SK-N-SH treated with all-trans-retinoic acid at 6 μM for 48 hours (cell line): ENCODE data around the gene HIRA.

Experiments used
- ATAC-seq: fragments of 200-7000 bp; cut with Tn5 transposase; 3 replicates; pipeline ENCODE4 v1.9.1; 2020; ENCODE audit warnings: mild to moderate bottlenecking, moderate library complexity
- ARNTL ChIP-seq: fragments of 450-650 bp; formaldehyde crosslinking; IDR thresholded peaks from 2 replicates; pipeline ENCODE4 v1.5.0; 2020; ENCODE audit warnings: low read depth, mild to moderate bottlenecking, moderate library complexity, borderline replicate concordance
- BACH2 ChIP-seq: fragments of 250-450 bp; sonication (Bioruptor Pico); IDR thresholded peaks from 2 replicates; pipeline ENCODE4 v1.9.0; 2021; ENCODE audit warnings: mild to moderate bottlenecking, borderline replicate concordance
- CSDC2 ChIP-seq: fragments of 250-450 bp; sonication (Bioruptor Pico); IDR thresholded peaks from 2 replicates; pipeline ENCODE4 v1.5.0; 2020; ENCODE audit warnings: mild to moderate bottlenecking, moderate library complexity
- ESRRG ChIP-seq: fragments of 250-450 bp; sonication (Bioruptor Pico); IDR thresholded peaks from 2 replicates; pipeline ENCODE4 v1.6.1; 2021; ENCODE audit warnings: mild to moderate bottlenecking
- GLIS3 ChIP-seq: fragments of 250-450 bp; sonication (Bioruptor Pico); IDR thresholded peaks from 2 replicates; pipeline ENCODE4 v1.5.0; 2020; ENCODE audit warnings: mild to moderate bottlenecking, moderate library complexity
- ISL1 ChIP-seq: fragments of 250-450 bp; sonication (Bioruptor Pico); IDR thresholded peaks from 2 replicates; pipeline ENCODE4 v2.1.2; 2022; ENCODE audit warnings: mild to moderate bottlenecking, moderate library complexity
- PATZ1 ChIP-seq: fragments of 250-450 bp; sonication (Bioruptor Pico); IDR thresholded peaks from 2 replicates; pipeline ENCODE4 v1.8.0; 2020; ENCODE audit warnings: mild to moderate bottlenecking, moderate library complexity, borderline replicate concordance
- POU6F1 ChIP-seq: fragments of 250-450 bp; sonication (Bioruptor Pico); IDR thresholded peaks from 2 replicates; pipeline ENCODE4 v1.8.0; 2021; ENCODE audit warnings: low read depth, mild to moderate bottlenecking, moderate library complexity, borderline replicate concordance
- PPARA ChIP-seq: fragments of 250-450 bp; sonication (Bioruptor Pico); IDR thresholded peaks from 2 replicates; pipeline ENCODE4 v1.5.0; 2020; ENCODE audit warnings: mild to moderate bottlenecking, borderline replicate concordance
- RARB ChIP-seq: fragments of 250-450 bp; sonication (Bioruptor Pico); IDR thresholded peaks from 2 replicates; pipeline ENCODE4 v1.8.0; 2021; ENCODE audit warnings: mild to moderate bottlenecking, moderate library complexity
- TCF4 ChIP-seq: fragments of 250-450 bp; sonication (Bioruptor Pico); IDR thresholded peaks from 2 replicates; pipeline ENCODE4 v1.8.0; 2021; ENCODE audit warnings: mild to moderate bottlenecking, moderate library complexity, borderline replicate concordance
- TOX ChIP-seq: fragments of 250-450 bp; sonication (Bioruptor Pico); IDR thresholded peaks from 2 replicates; pipeline ENCODE4 v1.8.0; 2021; ENCODE audit warnings: mild to moderate bottlenecking, moderate library complexity, borderline replicate concordance
- TSHZ2 ChIP-seq: fragments of 250-450 bp; sonication (Bioruptor Pico); IDR thresholded peaks from 2 replicates; pipeline ENCODE4 v1.5.0; 2020; ENCODE audit warnings: mild to moderate bottlenecking, moderate library complexity
- ZC3H10 ChIP-seq: fragments of 250-450 bp; sonication (Bioruptor Pico); IDR thresholded peaks from 2 replicates; pipeline ENCODE4 v1.5.1; 2021; ENCODE audit warnings: mild to moderate bottlenecking, moderate library complexity
- ZFP3 ChIP-seq: fragments of 250-450 bp; sonication (Bioruptor Pico); IDR thresholded peaks from 2 replicates; pipeline ENCODE4 v1.5.0; 2020; ENCODE audit warnings: mild to moderate bottlenecking, moderate library complexity
- ZFP30 ChIP-seq: fragments of 450-650 bp; formaldehyde crosslinking; IDR thresholded peaks from 2 replicates; pipeline ENCODE4 v1.5.0; 2022; ENCODE audit warnings: mild to moderate bottlenecking, moderate library complexity
- ZNF565 ChIP-seq: fragments of 450-650 bp; formaldehyde crosslinking; conservative IDR thresholded peaks from 2 replicates; pipeline ENCODE4 v1.5.0; 2020; ENCODE audit warnings: low read depth, mild to moderate bottlenecking, moderate library complexity
- ZNF70 ChIP-seq: fragments of 450-650 bp; formaldehyde crosslinking; IDR thresholded peaks from 2 replicates; pipeline ENCODE4 v1.5.0; 2020; ENCODE audit warnings: mild to moderate bottlenecking, moderate library complexity
- ZNF8 ChIP-seq: fragments of 450-650 bp; formaldehyde crosslinking; IDR thresholded peaks from 2 replicates; pipeline ENCODE4 v1.5.0; 2020; ENCODE audit warnings: mild to moderate bottlenecking, moderate library complexity

HIRA gene

GRCh38 chr22:19360300-19360792 is 71.2 kb downstream of the HIRA start:
- no peak for ATAC-seq
- TF ChIP-seq TCF4 (CRISPR knock-in tag) (no peak), CSDC2 (no peak), ZNF565 (CRISPR knock-in tag) (no peak), ZNF70 (CRISPR knock-in tag) (no peak), PPARA (CRISPR knock-in tag) (no peak), TSHZ2 (no peak), ZFP3 (no peak), ZNF8 (CRISPR knock-in tag) (no peak), PATZ1 (CRISPR knock-in tag) (no peak), POU6F1 (CRISPR knock-in tag) (no peak), BACH2 (CRISPR knock-in tag) (no peak)

- ATAC-seq, result no peak
- TF ChIP-seq ESRRG, result no peak
- no peak for TF ChIP-seq TSHZ2
- no peak for TF ChIP-seq ISL1
- TF ChIP-seq POU6F1 (CRISPR knock-in tag), result no peak
- TF ChIP-seq ZFP30 (CRISPR knock-in tag), result no peak
- TF ChIP-seq ZNF70 (CRISPR knock-in tag), result no peak
- no peak for TF ChIP-seq ZC3H10
- TF ChIP-seq ZNF8 (CRISPR knock-in tag), result no peak
- TF ChIP-seq BACH2 (CRISPR knock-in tag), result no peak
- no peak for TF ChIP-seq ARNTL (CRISPR knock-in tag)
- no peak for TF ChIP-seq TOX (CRISPR knock-in tag)
- TF ChIP-seq TCF4 (CRISPR knock-in tag), result no peak
- TF ChIP-seq RARB (CRISPR knock-in tag), result no peak
- TF ChIP-seq GLIS3 (CRISPR knock-in tag), result no peak
- no peak for TF ChIP-seq PATZ1 (CRISPR knock-in tag)
These were observed 71.8 kb downstream of the HIRA start for GRCh38 chr22:19359554-19360299.
